ENCODE measurements around the gene KCTD20. TPM values are rescaled to one million over a fixed set of nuclear protein-coding genes. Genes with fewer than 3 reads are reported as not detected.

The KCTD20 gene
- polyA plus RNA-seq, 1 donor (not counting 4 experiments of a cell fraction or from before 2014, with no cell fraction given), result 31.8 TPM

DNA sequence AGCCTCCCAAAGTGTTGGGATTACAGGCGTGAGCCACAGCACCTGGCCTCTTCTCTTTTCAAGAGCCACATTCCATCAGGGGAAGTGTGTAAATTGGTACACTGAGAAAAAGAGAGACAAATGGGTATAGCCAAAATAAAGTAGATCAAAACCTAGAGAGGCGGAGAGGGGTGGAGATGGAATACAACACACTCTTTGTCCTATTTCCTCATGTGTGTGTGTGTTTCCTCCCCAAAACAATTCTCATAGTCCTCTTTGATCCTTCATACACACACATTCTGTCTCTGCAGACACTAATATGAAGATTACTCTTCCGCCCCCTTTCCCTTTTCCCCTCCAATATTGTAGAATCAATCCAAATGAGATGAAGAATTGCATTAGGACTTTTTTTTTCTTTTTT is 16.2 kb upstream of the KCTD20 start:
- Histone ChIP-seq H3K4me1 (ENCODE audit: control insufficient read depth, extremely low read depth, insufficient read depth, low read length) (peaks cover 11% of the 10 kb centered on the region), H3K27ac (ENCODE audit: control insufficient read depth, insufficient read depth, low read length) (no peak overlapping the region), H3K27me3 (ENCODE audit: control insufficient read depth, extremely low read depth, insufficient read depth, low read length) (no peaks in the 10 kb centered on the region), H3K9ac (ENCODE audit: control insufficient read depth, extremely low read depth, insufficient read depth, low read length) (no peak overlapping the region), H4K20me1 (ENCODE audit: control insufficient read depth, extremely low read depth, insufficient read depth, low read length) (no peaks in the 10 kb centered on the region), H3K9me3 (ENCODE audit: control insufficient read depth, low read depth, low read length) (no peaks in the 10 kb centered on the region), H3K79me2 (ENCODE audit: control insufficient read depth, insufficient read depth, low read length) (no peaks in the 10 kb centered on the region), H2AFZ (ENCODE audit: control insufficient read depth, low read length) (no peak overlapping the region), H3K4me3 (ENCODE audit: control insufficient read depth in 2 of 3, extremely low read depth in 1 of 3, insufficient read depth in 2 of 3, low read depth in 1 of 3, low read length in 3 of 3) (no peak overlapping the region), H3K4me2 (ENCODE audit: control insufficient read depth, extremely low read depth, insufficient read depth, low read depth, low read length) (no peak overlapping the region), H3K9me1 (ENCODE audit: control insufficient read depth, extremely low read depth, insufficient read depth, low read length) (no peaks in the 10 kb centered on the region), H3K36me3 (ENCODE audit: control insufficient read depth in 2 of 2, extremely low read depth in 1 of 2, insufficient read depth in 2 of 2, low read length in 2 of 2) (no peaks in the 10 kb centered on the region)
- DNase-seq (ENCODE audit: low read depth, low spot score) (no peak), FAIRE-seq (no peak)
- dilution Hi-C loops (cut with MboI; ENCODE audit: extremely low pct_ligation_motif_present, low sequenced_read_pairs), result no loop called here
- TF ChIP-seq, protein P1, sequence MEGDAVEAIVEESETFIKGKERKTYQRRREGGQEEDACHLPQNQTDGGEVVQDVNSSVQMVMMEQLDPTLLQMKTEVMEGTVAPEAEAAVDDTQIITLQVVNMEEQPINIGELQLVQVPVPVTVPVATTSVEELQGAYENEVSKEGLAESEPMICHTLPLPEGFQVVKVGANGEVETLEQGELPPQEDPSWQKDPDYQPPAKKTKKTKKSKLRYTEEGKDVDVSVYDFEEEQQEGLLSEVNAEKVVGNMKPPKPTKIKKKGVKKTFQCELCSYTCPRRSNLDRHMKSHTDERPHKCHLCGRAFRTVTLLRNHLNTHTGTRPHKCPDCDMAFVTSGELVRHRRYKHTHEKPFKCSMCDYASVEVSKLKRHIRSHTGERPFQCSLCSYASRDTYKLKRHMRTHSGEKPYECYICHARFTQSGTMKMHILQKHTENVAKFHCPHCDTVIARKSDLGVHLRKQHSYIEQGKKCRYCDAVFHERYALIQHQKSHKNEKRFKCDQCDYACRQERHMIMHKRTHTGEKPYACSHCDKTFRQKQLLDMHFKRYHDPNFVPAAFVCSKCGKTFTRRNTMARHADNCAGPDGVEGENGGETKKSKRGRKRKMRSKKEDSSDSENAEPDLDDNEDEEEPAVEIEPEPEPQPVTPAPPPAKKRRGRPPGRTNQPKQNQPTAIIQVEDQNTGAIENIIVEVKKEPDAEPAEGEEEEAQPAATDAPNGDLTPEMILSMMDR (optimal IDR thresholded peaks at IDR 0.05 in 1 of 3, IDR thresholded peaks at IDR 0.05 in 1 of 3, conservative IDR thresholded peaks at IDR 0.05 in 1 of 3; ENCODE audit: extremely low read depth in 1 of 3, insufficient read depth in 2 of 3, low read length in 3 of 3), result no peak
- no peak for TF ChIP-seq EZH2 (IDR thresholded peaks at IDR 0.05; ENCODE audit: low read length)

DNA sequence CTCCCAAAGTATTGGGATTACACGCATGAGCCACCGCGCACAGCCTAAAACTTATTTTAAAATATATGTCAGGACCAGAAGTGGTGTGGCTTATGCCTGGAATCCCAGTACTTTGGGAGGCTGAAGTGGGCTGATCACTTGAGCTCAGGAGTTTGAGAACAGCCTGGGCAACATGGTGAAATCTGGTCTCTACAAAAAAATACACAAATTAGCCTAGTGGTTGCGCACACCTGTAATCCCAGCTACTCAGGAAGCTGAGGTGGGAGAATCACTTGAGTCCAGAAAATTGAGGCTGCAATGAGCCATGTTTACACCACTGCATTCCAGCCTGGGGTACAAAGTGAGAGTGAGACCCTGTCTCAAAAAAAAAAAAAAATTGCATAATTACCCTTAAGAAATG is 13.9 kb upstream of the KCTD20 start:
- Histone ChIP-seq H3K4me1 (ENCODE audit: control insufficient read depth, extremely low read depth, insufficient read depth, low read length) (peaks cover 17% of the 10 kb centered on the region), H3K9ac (ENCODE audit: control insufficient read depth, extremely low read depth, insufficient read depth, low read length) (no peak overlapping the region), H3K79me2 (ENCODE audit: control insufficient read depth, insufficient read depth, low read length) (no peaks in the 10 kb centered on the region), H2AFZ (ENCODE audit: control insufficient read depth, low read length) (no peak overlapping the region), H4K20me1 (ENCODE audit: control insufficient read depth, extremely low read depth, insufficient read depth, low read length) (no peaks in the 10 kb centered on the region), H3K4me3 (ENCODE audit: control insufficient read depth in 2 of 3, extremely low read depth in 1 of 3, insufficient read depth in 2 of 3, low read depth in 1 of 3, low read length in 3 of 3) (no peak overlapping the region), H3K4me2 (ENCODE audit: control insufficient read depth, extremely low read depth, insufficient read depth, low read depth, low read length) (no peak overlapping the region), H3K9me3 (ENCODE audit: control insufficient read depth, low read depth, low read length) (no peaks in the 10 kb centered on the region), H3K9me1 (ENCODE audit: control insufficient read depth, extremely low read depth, insufficient read depth, low read length) (no peaks in the 10 kb centered on the region), H3K27ac (ENCODE audit: control insufficient read depth, insufficient read depth, low read length) (no peak overlapping the region), H3K36me3 (ENCODE audit: control insufficient read depth in 2 of 2, extremely low read depth in 1 of 2, insufficient read depth in 2 of 2, low read length in 2 of 2) (no peaks in the 10 kb centered on the region), H3K27me3 (ENCODE audit: control insufficient read depth, extremely low read depth, insufficient read depth, low read length) (no peaks in the 10 kb centered on the region)
- no peak for FAIRE-seq
- dilution Hi-C loops (cut with MboI; ENCODE audit: extremely low pct_ligation_motif_present, low sequenced_read_pairs), result no loop called here
- DNase-seq (ENCODE audit: low read depth, low spot score), result no peak
- TF ChIP-seq EZH2 (IDR thresholded peaks at IDR 0.05; ENCODE audit: low read length), result no peak
- TF ChIP-seq, protein P1 (optimal IDR thresholded peaks at IDR 0.05 in 1 of 3, IDR thresholded peaks at IDR 0.05 in 1 of 3, conservative IDR thresholded peaks at IDR 0.05 in 1 of 3; ENCODE audit: extremely low read depth in 1 of 3, insufficient read depth in 2 of 3, low read length in 3 of 3), result peak in 1 of 3 experiments; percentile 6
